ENCODE measurements around the gene QKI.
A peak's percentile ranks its signal among the peaks of the same experiment; 100 is the strongest.

QKI gene

DNA sequence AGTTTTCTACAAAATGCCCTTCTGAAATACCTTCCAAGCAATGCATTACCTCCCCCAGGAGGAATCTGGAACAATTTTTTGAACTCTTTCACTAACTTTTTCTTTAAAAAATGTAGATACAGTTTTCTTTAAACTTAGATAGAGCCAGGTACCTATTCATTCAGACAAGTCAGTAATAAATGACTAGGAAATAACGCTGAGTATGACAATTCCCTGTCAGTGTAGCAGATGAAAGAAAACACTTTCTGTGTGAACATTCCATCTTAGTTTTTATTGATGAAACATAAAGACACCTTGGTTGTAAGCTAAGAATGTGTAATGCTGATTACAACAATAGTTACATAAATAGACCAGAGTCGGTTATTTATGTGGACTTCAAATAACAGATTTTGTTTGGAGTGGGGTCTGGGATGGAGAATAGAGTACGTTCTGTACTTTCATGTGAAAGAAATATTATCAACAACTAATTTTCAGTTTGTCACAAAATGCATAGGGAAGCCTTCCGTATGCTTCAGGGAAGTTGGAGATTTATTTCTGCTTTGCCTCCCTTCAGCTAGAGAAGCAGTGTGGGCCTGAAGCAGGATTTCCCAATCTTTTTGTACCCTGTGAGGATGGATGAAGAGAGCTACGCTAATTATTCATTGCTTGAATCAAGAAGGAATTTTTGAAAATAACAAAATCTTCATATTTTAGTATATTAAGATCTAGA is 19.2 kb upstream of the QKI start:
- Mint-ChIP-seq H3K27me3 (peaks cover 79% of the 10 kb centered on the region), H3K4me3 (no peak overlapping the region), H3K4me1 (no peaks in the 10 kb centered on the region), H3K36me3 (ENCODE audit: insufficient read depth) (no peaks in the 10 kb centered on the region), H3K9me3 (no peaks in the 10 kb centered on the region), H3K27ac (ENCODE audit: low read depth) (no peak overlapping the region)
- ATAC-seq (replicated peaks; ENCODE audit: extremely low read depth, poor library complexity, severe bottlenecking) (no peak), DNase-seq (ENCODE audit: low spot score in 2 of 2) (no peak)

DNA sequence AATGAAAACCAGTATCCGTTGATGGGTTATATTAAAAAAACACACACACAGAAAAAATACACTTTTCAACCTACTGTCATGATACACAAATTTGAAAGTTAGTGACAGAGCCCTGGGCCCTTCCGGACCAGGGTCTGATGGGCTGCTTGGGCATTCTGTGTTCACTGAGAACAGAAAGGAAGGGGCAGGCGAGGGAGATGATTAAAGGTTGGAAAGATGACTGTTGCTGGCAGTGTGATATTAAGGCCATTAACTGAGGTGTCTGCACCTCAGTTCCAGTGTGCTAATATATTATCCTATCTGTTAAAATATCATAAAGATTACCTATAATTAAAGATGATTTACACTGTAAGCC is 18.7 kb upstream of the QKI start:
- Mint-ChIP-seq H3K36me3 (ENCODE audit: insufficient read depth) (no peaks in the 10 kb centered on the region), H3K27ac (ENCODE audit: low read depth) (no peak overlapping the region), H3K9me3 (no peaks in the 10 kb centered on the region), H3K27me3 (peaks cover 83% of the 10 kb centered on the region), H3K4me1 (no peaks in the 10 kb centered on the region), H3K4me3 (no peak overlapping the region)
- DNase-seq (ENCODE audit: low spot score in 2 of 2) = peak in 1 of 2 donors; percentile 1
- no peak for ATAC-seq (replicated peaks; ENCODE audit: extremely low read depth, poor library complexity, severe bottlenecking)

DNA sequence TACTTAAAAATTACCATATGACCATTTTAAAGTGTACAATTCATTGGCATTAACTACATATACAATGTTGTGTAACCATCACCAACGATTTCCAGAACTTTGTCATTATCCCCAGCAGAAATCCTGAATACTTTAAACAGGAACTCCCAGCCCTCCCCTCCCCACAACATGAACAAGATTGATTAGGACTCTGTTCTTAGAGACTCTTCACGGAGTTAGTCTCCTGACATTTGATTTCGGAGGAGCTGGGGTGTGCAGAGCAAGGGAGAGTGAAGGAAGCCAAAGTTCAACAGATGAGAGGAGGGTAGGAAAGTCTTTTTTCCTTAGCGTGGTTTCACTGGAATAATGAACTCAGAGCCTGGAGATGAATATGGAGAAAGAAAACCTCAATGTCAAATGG is 17.2 kb upstream of the QKI start:
- Mint-ChIP-seq H3K9me3 (no peaks in the 10 kb centered on the region), H3K4me1 (no peaks in the 10 kb centered on the region), H3K36me3 (ENCODE audit: insufficient read depth) (no peaks in the 10 kb centered on the region), H3K4me3 (no peak overlapping the region), H3K27ac (ENCODE audit: low read depth) (no peak overlapping the region), H3K27me3 (peaks cover 74% of the 10 kb centered on the region)
- ATAC-seq (replicated peaks; ENCODE audit: extremely low read depth, poor library complexity, severe bottlenecking) (no peak), DNase-seq (ENCODE audit: low spot score in 2 of 2) (no peak)

DNA sequence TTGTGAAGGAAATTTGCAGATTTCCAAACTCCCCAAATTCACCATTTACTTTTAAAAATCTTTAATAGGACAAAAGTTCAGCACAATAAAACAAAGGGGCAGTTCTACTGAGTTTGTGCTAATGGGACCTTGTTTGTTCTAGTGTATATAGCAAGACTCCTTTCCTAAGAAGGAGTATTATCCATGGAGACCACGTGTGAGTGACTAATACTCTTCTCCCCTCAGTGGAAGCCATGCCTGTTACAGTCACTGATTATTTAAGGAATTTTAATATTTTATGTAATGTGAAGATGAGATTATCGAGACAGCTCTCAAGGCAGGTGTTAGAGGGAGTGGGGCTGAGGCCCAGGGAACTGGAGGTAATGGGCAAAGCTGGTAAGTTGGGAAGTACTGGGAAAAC is 16.4 kb upstream of the QKI start:
- Mint-ChIP-seq H3K4me1 (no peaks in the 10 kb centered on the region), H3K36me3 (ENCODE audit: insufficient read depth) (no peaks in the 10 kb centered on the region), H3K4me3 (no peak overlapping the region), H3K9me3 (no peaks in the 10 kb centered on the region), H3K27ac (ENCODE audit: low read depth) (no peak overlapping the region), H3K27me3 (peaks cover 72% of the 10 kb centered on the region)
- peak in 1 of 2 donors; percentile 2 for DNase-seq (ENCODE audit: low spot score in 2 of 2)
- ATAC-seq (replicated peaks; ENCODE audit: extremely low read depth, poor library complexity, severe bottlenecking) = no peak

DNA sequence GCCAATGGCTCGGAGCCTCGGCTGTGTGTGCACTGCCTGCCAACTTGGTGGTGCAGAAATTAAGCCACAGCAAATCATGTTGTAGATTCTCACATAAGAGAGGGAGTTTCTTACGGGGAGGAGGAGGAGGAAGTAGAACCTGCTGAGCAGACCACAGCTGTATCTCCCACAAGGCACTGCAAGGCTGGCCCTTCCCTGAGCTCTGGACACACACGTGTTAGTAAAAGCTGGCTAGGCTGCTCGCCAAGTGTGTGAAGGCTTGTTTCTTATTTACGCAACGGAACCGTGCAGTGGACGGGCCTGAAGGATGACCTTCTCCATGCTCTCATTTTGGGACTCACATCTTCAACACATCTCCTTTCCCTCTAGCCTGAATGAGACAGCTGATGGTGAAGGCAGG is 15.7 kb upstream of the QKI start:
- Mint-ChIP-seq H3K36me3 (ENCODE audit: insufficient read depth) (no peaks in the 10 kb centered on the region), H3K4me3 (no peak overlapping the region), H3K27me3 (peaks cover 65% of the 10 kb centered on the region), H3K9me3 (no peaks in the 10 kb centered on the region), H3K4me1 (no peaks in the 10 kb centered on the region), H3K27ac (ENCODE audit: low read depth) (no peak overlapping the region)
- DNase-seq (ENCODE audit: low spot score in 2 of 2) (peak in 1 of 2 donors; percentile 2), ATAC-seq (replicated peaks; ENCODE audit: extremely low read depth, poor library complexity, severe bottlenecking) (no peak)

DNA sequence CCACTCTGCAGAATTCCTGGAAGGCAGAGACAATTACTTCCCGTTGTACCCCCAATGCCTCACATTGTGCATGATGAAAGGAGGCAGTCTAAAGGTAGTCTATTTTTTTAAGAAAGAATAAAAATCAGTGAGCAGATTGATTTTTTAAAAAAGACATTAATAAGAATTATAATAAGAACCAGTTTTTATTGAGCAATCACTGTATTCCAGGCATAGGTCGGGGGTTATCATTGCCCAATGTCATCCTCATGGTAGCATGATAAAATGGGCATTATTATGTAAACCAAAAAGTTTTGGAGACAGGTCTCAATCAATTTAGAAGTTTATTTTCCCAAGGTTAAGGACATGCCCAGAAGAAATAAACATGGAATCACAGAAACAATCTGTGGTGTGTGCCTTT is 14.0 kb upstream of the QKI start:
- Mint-ChIP-seq H3K9me3 (no peaks in the 10 kb centered on the region), H3K4me1 (peaks cover 1% of the 10 kb centered on the region), H3K27ac (ENCODE audit: low read depth) (no peak overlapping the region), H3K36me3 (ENCODE audit: insufficient read depth) (no peaks in the 10 kb centered on the region), H3K4me3 (no peak overlapping the region), H3K27me3 (peaks cover 51% of the 10 kb centered on the region)
- DNase-seq (ENCODE audit: low spot score in 2 of 2) (no peak), ATAC-seq (replicated peaks; ENCODE audit: extremely low read depth, poor library complexity, severe bottlenecking) (no peak)

DNA sequence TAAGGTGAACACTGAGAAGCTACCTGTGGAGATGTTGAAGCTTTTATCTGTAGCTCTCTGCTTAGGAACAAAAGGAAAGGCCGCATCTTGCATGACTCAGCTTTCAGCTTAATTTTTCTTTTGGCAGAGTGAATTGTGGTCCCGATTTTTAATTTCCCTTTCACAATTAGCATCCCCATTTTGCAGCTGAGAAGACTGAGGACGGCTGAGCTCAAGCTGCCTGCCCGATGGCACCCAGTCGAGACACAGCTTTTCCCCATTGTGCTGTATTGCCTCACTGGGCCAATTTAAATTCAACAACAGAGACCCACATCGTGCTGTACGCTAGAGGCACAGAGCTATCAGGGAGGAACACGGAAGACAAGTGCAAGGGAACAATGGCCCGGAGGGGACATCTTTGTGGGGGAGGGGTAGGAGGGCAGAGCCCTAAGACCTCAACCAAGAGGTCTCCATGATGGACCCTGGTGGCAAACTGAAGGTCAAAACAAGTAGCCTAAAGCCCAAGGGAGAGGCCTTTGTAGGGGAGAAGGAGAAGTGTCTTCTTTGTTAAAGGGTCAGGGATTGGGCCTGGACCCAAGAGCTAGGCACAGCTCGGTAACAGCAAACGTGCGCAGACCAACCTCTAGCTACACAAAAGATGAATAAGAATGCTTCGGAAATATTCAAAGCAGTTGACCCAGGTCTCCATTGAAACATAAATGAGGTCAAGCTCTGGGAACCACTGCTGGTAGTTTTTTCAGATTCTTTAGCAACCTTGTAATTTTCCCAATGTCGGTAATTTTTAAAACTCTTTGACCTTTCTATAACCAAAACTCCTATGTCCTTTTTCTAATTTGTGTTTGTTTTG is 13.3 kb upstream of the QKI start:
- H3K4me1 Mint-ChIP-seq = peaks cover 9% of the 10 kb centered on the region

DNA sequence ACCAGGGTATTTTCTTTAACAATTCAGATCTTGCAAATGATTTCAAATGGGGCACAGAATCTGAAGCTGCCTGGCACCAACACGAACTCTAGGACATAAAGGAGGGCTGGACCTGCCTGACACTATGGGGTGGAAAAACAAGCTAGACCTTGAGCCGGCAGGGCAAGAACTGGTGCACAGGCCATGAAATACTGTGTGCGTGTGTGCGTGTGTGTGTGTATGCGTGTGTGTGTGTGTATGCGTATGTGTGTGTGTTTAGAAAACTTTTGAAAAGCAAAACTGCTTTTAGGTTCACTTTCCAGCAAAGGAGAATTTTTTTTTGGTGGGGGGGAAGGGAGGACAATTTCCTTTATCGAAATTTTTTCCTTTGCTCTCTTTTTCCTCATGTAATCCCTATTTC is 11.9 kb upstream of the QKI start:
- Mint-ChIP-seq H3K4me1 (peaks cover 10% of the 10 kb centered on the region), H3K27me3 (peaks cover 30% of the 10 kb centered on the region), H3K4me3 (no peak overlapping the region), H3K27ac (ENCODE audit: low read depth) (no peak overlapping the region), H3K9me3 (no peaks in the 10 kb centered on the region), H3K36me3 (ENCODE audit: insufficient read depth) (no peaks in the 10 kb centered on the region)
- no peak for ATAC-seq (replicated peaks; ENCODE audit: extremely low read depth, poor library complexity, severe bottlenecking)
- no peak for DNase-seq (ENCODE audit: low spot score in 2 of 2)

More for the DNA sequence above, 13.3 kb upstream of the QKI start:
- H3K9me3 Mint-ChIP-seq = no peaks in the 10 kb centered on the region
- DNase-seq (ENCODE audit: low spot score in 2 of 2) = no peak
- no peak overlapping the region for H3K27ac Mint-ChIP-seq (ENCODE audit: low read depth)
- ATAC-seq (replicated peaks; ENCODE audit: extremely low read depth, poor library complexity, severe bottlenecking) = no peak
- H3K27me3 Mint-ChIP-seq = peaks cover 44% of the 10 kb centered on the region
- no peaks in the 10 kb centered on the region for H3K36me3 Mint-ChIP-seq (ENCODE audit: insufficient read depth)
- H3K4me3 Mint-ChIP-seq = no peak overlapping the region

DNA sequence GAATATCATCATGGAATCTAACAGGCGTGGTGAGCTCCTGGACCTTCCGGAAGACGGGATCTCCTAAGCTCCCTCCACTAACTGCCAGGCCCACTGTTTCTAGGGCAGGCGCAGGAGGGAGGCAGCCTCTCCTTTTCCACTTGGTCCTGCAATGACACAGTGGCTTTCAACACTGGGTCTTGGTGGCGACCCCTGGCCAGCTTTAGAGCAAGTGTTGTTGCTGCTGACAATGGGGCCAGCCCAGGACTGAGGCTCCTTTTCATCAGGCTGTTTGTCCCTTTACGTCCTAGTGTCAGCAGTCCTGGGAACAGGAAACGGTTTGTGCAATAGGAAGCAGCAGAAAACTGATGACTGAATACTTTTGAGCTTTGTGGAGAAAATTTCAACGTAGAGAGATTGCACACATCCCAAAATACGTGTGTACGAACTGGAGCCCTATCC is 9.7 kb upstream of the QKI start:
- no peak for DNase-seq (ENCODE audit: low spot score in 2 of 2)
- Mint-ChIP-seq H3K9me3 (no peaks in the 10 kb centered on the region), H3K36me3 (ENCODE audit: insufficient read depth) (no peaks in the 10 kb centered on the region), H3K27ac (ENCODE audit: low read depth) (no peak overlapping the region), H3K27me3 (peaks cover 8% of the 10 kb centered on the region), H3K4me1 (peaks cover 10% of the 10 kb centered on the region), H3K4me3 (no peak overlapping the region)
- no peak for ATAC-seq (replicated peaks; ENCODE audit: extremely low read depth, poor library complexity, severe bottlenecking)

DNA sequence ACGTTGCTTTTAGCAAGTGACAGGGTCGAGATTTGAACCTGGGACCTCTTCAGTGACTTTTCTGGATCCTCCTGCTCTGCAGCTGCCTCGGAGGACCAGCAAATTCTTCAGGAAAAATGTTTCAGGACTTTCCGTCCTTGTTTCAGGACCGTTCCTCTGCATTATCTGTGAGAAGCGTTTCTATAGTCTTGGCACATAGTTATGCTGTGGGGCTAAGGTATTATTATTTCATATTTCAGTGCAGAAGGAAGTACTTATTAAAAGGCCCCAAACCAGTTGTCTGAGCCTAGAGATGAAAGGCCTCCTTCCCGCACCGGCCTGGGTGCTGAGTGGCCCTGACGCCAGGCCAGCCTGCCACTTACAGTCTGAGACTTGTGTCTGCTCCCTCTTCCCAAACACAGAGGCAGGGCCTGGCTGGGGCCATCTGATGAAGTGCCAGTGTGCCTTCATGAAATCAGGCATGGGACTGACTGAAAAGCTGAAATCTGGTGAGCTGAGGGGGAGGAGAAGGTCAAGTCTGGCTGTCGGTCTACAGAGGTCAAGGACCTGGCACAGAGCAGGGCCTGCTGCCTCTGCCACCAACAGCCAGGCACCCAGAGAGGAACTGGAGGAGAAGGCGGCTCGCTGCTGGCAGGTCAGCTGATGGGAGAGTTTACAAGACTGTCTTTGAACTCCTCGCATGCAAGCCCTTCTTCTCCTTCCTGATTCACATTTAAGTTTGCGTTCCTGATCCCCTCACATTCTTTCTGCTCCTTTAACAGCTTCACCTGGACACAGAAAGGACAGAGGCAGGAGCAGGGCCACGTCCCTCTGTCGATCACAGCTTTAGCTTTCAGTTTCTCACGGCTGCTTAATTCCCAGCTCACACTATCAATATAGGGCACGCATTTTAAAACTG is 8.9 kb upstream of the QKI start:
- peak overlapping the region; percentile 22 for H3K27ac Mint-ChIP-seq (ENCODE audit: low read depth)
- no peak for ATAC-seq (replicated peaks; ENCODE audit: extremely low read depth, poor library complexity, severe bottlenecking)
- no peak for DNase-seq (ENCODE audit: low spot score in 2 of 2)
- H3K27me3 Mint-ChIP-seq = no peaks in the 10 kb centered on the region
- H3K9me3 Mint-ChIP-seq = no peaks in the 10 kb centered on the region
- H3K4me1 Mint-ChIP-seq = peaks cover 10% of the 10 kb centered on the region
- H3K4me3 Mint-ChIP-seq = peak overlapping the region; percentile 61
- H3K36me3 Mint-ChIP-seq (ENCODE audit: insufficient read depth) = no peaks in the 10 kb centered on the region

DNA sequence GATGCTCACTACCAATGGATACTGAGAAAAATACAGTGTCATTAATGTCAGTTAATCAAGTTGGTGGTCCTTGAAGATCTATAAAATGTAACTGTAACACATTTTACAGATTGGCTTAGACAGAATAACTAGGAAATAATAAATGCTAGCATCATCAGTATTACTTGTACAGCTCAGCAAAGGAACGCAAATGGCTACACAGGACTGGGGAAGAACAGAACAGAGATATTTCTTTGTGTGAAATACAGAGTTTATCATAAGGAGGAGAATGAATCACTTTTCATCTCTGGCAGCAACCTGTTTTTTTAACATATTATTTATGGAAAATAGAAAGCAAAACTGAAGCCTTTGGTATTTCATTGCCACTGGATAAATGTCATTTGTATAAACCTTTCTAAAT is 8.2 kb upstream of the QKI start:
- Mint-ChIP-seq H3K9me3 (no peaks in the 10 kb centered on the region), H3K4me3 (peak overlapping the region; percentile 61), H3K36me3 (ENCODE audit: insufficient read depth) (no peaks in the 10 kb centered on the region), H3K27ac (ENCODE audit: low read depth) (peak overlapping the region; percentile 22), H3K4me1 (peaks cover 10% of the 10 kb centered on the region), H3K27me3 (no peaks in the 10 kb centered on the region)
- ATAC-seq (replicated peaks; ENCODE audit: extremely low read depth, poor library complexity, severe bottlenecking) (no peak), DNase-seq (ENCODE audit: low spot score in 2 of 2) (no peak)

DNA sequence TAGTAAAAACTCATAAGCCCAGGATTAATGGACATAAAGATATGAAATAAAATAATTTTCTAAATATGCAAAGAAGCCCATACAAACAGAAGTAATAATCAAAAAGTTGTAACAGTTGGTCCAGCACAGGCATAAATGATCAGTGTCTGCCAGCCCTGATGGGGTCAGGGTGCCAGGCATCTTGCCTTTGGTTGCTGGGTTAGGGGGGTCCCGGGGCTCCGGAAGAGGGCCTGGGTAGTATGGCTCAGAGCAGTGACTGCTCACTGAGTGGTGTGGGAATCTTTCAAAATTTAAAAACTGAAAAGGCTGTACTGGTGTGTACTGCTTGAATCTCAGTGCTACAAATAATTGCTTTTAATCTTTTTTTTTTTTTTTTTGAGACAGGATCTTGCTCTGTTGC is 7.7 kb upstream of the QKI start:
- Mint-ChIP-seq H3K27ac (ENCODE audit: low read depth) (no peak overlapping the region), H3K36me3 (ENCODE audit: insufficient read depth) (no peaks in the 10 kb centered on the region), H3K4me1 (peaks cover 10% of the 10 kb centered on the region), H3K4me3 (no peak overlapping the region), H3K27me3 (no peaks in the 10 kb centered on the region), H3K9me3 (no peaks in the 10 kb centered on the region)
- no peak for DNase-seq (ENCODE audit: low spot score in 2 of 2)
- no peak for ATAC-seq (replicated peaks; ENCODE audit: extremely low read depth, poor library complexity, severe bottlenecking)
